GM21360 (cell line): ENCODE results near the gene FXYD4.
"Not testable (repeated sequence)": the region's sequence is repeated elsewhere in the genome, so short reads cannot be mapped to it uniquely, and the experiment has no call there.

Source experiments
- ATAC-seq: cut with Tn5 transposase; IDR thresholded peaks from one replicate; pipeline ENCODE4 v1.9.1; 2021; ENCODE audit warnings: mild to moderate bottlenecking, moderate library complexity; ENCODE audit not compliant: unreplicated experiment

FXYD4 gene

DNA sequence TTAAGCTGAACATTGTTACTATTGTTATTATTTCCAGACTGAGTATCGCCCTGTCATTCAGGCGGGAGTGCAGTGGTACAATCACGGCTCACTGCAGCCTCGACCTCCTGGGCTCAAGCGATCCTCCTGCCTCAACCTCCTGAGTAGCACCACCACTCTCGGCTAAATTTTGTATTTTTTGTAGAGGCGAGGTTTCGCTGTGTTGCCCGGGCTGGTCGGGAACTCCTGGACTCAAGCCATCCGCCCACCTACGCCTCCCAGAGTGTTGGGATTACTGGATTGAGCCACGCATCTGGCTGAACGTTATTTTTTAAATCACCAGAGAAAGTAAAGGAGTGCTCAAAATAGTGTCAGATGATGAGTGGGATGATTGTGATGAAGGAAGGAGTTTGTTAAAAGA lies 38.9 kb downstream of the FXYD4 start:
- no peak for ATAC-seq

DNA sequence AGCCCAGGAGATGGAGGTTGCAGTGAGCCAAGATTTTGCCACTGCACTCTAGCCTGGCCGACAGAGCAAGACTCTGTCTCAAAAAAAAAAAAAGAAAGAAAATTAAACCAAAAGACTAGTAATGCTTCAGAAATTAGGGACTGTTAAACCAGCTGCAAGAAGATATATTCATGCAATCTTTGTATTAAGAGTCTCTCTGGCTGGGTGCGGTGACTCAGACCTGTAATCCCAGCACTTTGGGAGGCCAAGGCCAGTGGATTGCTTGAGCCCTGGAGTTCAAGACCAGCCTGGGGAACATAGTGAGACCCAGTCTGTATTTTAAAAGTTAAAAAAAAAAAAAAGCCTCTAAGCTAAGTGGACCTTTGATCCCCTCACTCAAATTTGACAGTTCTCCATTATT lies 40.1 kb downstream of the FXYD4 start:
- ATAC-seq, result no peak

DNA sequence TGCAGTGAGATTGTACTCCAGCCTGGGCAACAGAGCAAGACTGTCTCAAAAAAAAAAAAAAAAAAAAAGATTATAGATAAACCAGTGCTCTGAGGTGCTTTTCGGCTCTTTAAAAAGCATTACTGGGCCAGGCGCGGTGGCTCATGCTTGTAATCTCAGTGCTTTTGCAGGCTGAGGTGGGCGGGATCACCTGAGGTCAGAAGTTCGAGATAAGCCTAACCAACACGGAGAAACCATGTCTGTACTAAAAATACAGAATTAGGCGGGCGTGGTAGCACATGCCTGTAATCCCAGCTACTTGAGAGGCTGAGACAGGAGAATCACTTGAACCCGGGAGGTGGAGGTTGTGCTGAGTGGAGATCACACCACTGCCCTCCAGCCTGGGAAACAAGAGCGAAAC lies 44.1 kb downstream of the FXYD4 start:
- ATAC-seq, result no peak

DNA sequence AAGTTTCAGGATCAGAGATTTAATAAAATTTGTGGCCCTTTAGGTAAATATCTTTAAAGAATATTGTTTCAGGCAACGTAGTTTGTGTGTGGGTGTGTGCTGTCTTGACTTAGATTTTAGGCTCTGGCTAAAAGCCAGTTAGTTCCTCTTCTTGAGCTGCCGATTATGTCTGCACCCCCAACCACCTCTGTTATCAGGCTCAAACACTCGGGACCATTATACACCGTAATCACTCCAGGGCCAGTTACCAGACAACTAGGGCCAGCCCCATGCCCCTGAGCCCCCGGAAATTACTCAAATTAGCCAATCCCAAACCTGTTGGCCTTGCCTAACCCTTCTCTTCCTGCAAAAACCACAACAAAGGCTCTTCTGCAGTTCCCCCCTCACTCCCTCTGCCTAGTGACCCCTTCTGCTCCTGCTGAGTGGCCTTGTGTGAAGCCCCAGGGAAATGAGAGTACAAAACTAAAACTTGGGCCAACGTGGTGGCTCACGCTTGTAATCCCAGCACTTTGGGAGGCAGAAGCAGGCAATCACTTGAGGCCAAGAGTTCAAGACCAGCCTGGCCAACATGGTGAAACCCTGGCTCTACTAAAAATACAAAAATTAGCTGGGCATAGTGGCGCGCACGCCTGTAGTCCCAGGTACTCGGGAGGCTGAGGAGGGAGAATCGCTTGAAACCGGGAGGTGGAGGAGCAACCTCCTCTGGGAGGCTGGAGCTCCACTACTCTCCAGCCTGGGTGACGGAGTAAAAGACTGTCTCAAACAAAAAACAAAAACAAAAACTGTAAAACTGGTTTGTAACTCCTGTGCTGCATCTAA lies 46.7 kb downstream of the FXYD4 start:
- ATAC-seq, result peak; percentile 48

DNA sequence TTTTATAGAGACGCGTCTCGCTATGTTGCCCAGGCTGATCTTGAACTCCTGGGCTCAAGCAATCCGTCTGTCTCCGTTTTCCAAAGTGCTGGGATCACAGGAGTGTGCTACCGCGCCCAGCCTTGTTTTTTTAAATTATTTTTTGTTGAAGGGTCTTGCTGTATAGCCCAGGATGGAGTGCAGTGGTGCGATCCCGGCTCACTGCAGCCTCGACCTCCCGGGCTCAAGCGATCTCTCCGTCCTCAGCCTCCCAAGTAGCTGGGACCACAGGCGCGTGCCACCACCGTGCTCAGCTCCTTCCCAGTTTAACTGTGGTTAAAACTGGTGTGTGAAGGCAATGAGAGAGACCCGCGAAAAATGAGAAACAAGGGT lies 48.5 kb downstream of the FXYD4 start:
- ATAC-seq, result no peak

DNA sequence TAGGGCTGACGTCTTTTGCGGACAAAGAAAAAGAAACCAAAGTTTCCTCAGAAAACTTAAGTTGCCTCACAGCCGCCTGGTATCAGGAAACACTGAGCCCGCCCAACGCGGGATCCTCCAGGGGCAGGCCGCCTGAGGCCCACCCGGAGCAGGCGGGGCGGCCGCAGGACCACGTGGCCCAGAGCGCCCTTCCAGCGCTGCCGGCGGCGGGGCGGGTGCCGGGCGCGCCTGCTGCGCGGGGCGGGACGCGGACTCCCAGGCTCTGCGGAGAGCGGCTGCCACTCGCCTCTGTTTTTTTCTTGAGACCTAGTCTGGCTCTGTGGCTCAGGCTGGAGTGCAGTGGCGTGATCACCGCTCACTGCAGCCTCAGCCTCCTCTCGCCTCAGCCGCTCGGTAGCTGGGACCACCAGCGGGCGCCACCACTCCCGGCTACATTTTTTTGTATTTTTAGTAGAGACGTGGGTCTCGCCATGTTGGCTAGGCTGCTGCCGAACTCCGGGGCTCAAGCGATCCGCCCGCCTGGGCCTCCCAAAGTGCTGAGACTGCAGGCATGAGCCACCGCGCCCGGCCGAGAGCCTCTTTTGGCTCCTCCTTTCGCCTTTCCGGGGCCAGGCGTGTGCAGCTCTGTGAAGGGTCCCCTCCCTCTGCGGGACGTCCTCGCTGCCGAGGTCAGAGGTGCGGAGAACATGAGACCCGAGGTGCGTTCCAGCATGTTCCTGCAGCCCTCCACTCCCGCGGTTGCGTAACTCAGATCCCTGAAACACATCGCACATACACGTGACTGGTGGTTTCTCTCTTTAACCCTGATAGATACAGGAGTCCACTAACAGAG lies 49.1 kb downstream of the FXYD4 start:
- peak; percentile 73 for ATAC-seq

DNA sequence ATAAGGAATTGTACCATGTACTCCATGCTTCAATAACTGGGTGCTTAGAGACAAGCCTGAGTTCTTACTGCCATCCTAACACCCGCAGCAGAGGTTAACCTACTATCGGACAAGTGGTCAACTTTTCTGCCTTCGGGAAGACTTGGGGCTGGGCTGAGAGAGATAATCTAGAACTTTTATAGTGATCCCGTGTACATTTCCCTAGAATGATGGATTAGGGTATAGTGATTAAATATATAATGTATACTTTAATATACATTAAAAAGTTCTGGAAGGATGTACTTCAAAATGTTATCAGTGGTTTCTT lies 49.7 kb downstream of the FXYD4 start:
- ATAC-seq, result no peak

DNA sequence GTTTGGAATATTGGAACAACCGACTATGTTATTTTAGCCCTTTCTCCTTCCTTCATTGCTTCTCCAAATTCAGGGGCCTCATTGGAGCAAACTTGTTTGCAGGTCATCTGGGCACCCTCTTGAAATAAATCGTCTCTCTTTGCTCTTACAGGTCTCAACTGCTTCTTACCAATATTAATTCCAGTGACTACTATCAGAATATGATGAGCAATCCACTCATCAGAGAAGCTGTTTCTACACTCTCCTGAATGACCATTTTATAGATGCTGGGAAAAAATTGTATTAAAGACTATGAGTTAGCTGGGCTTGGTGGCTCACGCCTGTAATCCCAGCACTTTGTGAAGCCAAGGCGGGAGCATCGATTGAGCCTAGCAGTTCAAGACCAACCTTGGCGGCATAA lies 50.1 kb downstream of the FXYD4 start:
- ATAC-seq, result no peak

DNA sequence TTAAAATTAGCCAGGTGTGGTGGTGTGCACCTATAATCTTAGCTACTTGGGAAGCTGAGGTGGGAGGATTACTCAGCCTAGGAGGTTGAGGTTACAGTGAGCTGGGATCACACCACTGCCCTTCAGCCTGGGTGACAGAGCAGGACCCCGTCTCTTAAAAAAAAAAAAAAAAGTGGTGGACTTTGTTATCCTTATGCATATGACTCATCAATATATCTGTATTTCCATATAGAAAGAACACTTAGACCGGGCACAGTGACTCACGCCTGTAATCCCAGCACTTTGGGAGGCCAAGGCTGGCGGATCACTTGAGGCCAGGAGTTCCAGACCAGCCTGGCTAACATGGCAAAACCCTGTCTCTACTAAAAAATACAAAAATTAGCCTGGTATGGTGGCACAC lies 50.5 kb downstream of the FXYD4 start:
- ATAC-seq, result not testable (repeated sequence)

DNA sequence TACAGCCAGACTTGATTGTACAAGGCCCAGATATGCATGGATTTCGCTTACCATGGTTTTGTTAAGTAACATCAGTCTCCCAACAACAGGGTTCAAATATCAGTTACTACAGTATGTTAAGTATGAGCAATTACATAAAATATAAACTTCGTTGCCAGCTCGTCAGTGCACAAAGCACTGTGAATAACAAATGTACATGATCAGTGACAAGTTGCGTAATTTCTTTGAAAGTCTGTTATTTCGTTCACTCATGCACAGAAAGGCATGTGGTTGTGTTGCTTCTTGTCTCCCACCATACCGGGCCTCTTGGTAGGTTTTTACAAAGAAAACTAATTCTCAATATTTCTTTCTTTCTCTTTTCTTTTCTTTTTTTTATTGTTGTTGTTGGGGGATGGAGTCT lies 53.0 kb downstream of the FXYD4 start:
- ATAC-seq, result no peak
